ENCODE measurements around the gene GANAB. TPM values are rescaled to one million over a fixed set of nuclear protein-coding genes. Genes with fewer than 3 reads are reported as not detected.
"Not testable (repeated sequence)": the region's sequence is repeated elsewhere in the genome, so short reads cannot be mapped to it uniquely, and the experiment has no call there.

Gene GANAB
- polyA plus RNA-seq, result 100 to 1,000 TPM in 2 of 4 donors, 10 to 100 TPM in 2; 38.6 to 310 (median 103) TPM
- long read RNA-seq, donor 1, transcript GANAB-202 (24 exons, 3,608 nt), result major isoform, 25 of 149 reads
- long read RNA-seq, donor 1, transcript GANAB-208 (4 exons, 608 nt), result minor isoform, 12 of 149 reads
- long read RNA-seq, donor 1, partial matches to known transcripts, result 109 of 149 reads
- long read RNA-seq, donor 1, other reads (novel, unspliced or antisense), result 0 of 149 reads
- long read RNA-seq, donor 2, partial matches to known transcripts, result 0 of 3 reads
- long read RNA-seq, donor 2, other reads (novel, unspliced or antisense), result 0 of 3 reads
- long read RNA-seq, donor 3, transcript GANAB-208 (4 exons, 608 nt), result major isoform, 5 of 50 reads
- long read RNA-seq, donor 3, partial matches to known transcripts, result 34 of 50 reads
- long read RNA-seq, donor 3, other reads (novel, unspliced or antisense), result 7 of 50 reads
- long read RNA-seq, donor 4, result 0 reads
- long read RNA-seq, donor 5, partial matches to known transcripts, result 5 of 6 reads
- long read RNA-seq, donor 5, other reads (novel, unspliced or antisense), result 0 of 6 reads
- long read RNA-seq, donor 6, transcript GANAB-208 (4 exons, 608 nt), result minor isoform, 6 of 43 reads
- long read RNA-seq, donor 6, transcript GANAB-202 (24 exons, 3,608 nt), result major isoform, 13 of 43 reads
- long read RNA-seq, donor 6, partial matches to known transcripts, result 24 of 43 reads
- long read RNA-seq, donor 6, other reads (novel, unspliced or antisense), result 0 of 43 reads
- long read RNA-seq, donor 7, result 0 reads
- long read RNA-seq, donor 8, partial matches to known transcripts, result 0 of 3 reads
- long read RNA-seq, donor 8, other reads (novel, unspliced or antisense), result 0 of 3 reads
- long read RNA-seq, donor 9, result 0 reads
- long read RNA-seq, donor 10, transcript GANAB-202 (24 exons, 3,608 nt), result major isoform, 10 of 52 reads
- long read RNA-seq, donor 10, partial matches to known transcripts, result 37 of 52 reads
- long read RNA-seq, donor 10, other reads (novel, unspliced or antisense), result 0 of 52 reads

GRCh38 chr11:62645946-62646824 lies at the start of gene GANAB:
TSS of gene GANAB (minus strand) at chr11:62646613. CDS start at chr11:62646599, 14 bp downstream.
- Histone ChIP-seq H3K9me3 (ENCODE audit: control insufficient read depth in 2 of 2, insufficient read depth in 1 of 2, low read depth in 1 of 2, low read length in 1 of 2) (no peaks in the 10 kb centered on the region), H3K4me3 (ENCODE audit: low read depth in 1 of 3, low read length in 3 of 3) (peak within 1 kb of the TSS; percentile 65 to 99 (median 97)), H3K4me1 (ENCODE audit: control insufficient read depth in 3 of 3, insufficient read depth in 2 of 3, low read depth in 1 of 3, low read length in 2 of 3) (peaks cover 5 to 17% (median 6%) of the 10 kb centered on the region in 3 donors), H3K36me3 (ENCODE audit: control insufficient read depth in 3 of 3, insufficient read depth in 2 of 3, low read depth in 1 of 3, low read length in 3 of 3) (peaks cover 0 to 54% (median 3%) of the 10 kb centered on the region in 3 donors), H3K27ac (ENCODE audit: low read depth in 1 of 3, low read length in 2 of 3) (peak within 1 kb of the TSS; percentile 66 to 97 (median 88)), H3K27me3 (ENCODE audit: control insufficient read depth in 3 of 3, insufficient read depth in 3 of 3, low read length in 3 of 3) (no peaks in the 10 kb centered on the region)
- WGBS, 3 donors, result 0 to 1% (median 0%) methylated on average over 68 to 73 of the region's 73 CpGs
- DNase-seq (peak; percentile 99), FAIRE-seq (no peak)

GRCh38 chr11:62694455-62695167 lies 48.2 kb upstream of the GANAB start:
- FAIRE-seq, result no peak
- peaks cover 0 to 3% (median 0%) of the 10 kb centered on the region in 3 donors for H3K4me1 ChIP-seq (ENCODE audit: control insufficient read depth in 3 of 3, insufficient read depth in 2 of 3, low read depth in 1 of 3, low read length in 2 of 3)
- peaks cover 0 to 58% (median 15%) of the 10 kb centered on the region in 3 donors for H3K36me3 ChIP-seq (ENCODE audit: control insufficient read depth in 3 of 3, insufficient read depth in 2 of 3, low read depth in 1 of 3, low read length in 3 of 3)
- H3K9me3 ChIP-seq (ENCODE audit: control insufficient read depth in 2 of 2, insufficient read depth in 1 of 2, low read depth in 1 of 2, low read length in 1 of 2), result no peaks in the 10 kb centered on the region
- no peak overlapping the region for H3K4me3 ChIP-seq (ENCODE audit: low read depth in 1 of 3, low read length in 3 of 3)
- peak; percentile 83 to 84 for DNase-seq
- H3K27ac ChIP-seq (ENCODE audit: low read depth in 1 of 3, low read length in 2 of 3), result no peak overlapping the region
- WGBS, 3 donors, result 53 to 61% (median 55%) methylated on average over 14 of the region's 14 CpGs
- no peaks in the 10 kb centered on the region for H3K27me3 ChIP-seq (ENCODE audit: control insufficient read depth in 3 of 3, insufficient read depth in 3 of 3, low read length in 3 of 3)

DNA sequence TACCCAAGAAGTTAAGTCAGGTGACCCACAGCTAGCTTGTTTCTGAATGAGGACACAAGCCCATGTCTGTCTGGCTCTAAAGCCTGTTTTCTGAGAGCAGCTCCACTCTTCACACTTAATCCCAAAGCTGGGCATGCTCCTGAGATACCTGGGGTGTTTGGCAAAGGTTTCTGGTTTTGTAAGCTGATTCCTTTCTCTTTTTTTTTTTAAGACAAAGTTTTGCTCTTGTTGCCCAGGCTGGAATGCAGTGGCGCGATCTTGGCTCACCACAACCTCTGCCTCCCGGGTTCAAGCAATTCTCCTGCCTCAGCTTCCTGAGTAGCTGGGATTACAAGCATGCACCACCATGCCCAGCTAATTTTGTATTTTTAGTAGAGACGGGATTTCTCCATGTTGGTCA lies 47.2 kb upstream of the GANAB start:
- H3K36me3 ChIP-seq (ENCODE audit: control insufficient read depth in 3 of 3, insufficient read depth in 2 of 3, low read depth in 1 of 3, low read length in 3 of 3), result peaks cover 0 to 61% (median 15%) of the 10 kb centered on the region in 3 donors
- not testable (repeated sequence) for H3K9me3 ChIP-seq (ENCODE audit: control insufficient read depth in 2 of 2, insufficient read depth in 1 of 2, low read depth in 1 of 2, low read length in 1 of 2); H3K4me3 ChIP-seq (ENCODE audit: low read depth in 1 of 3, low read length in 3 of 3); DNase-seq; H3K27ac ChIP-seq (ENCODE audit: low read depth in 1 of 3, low read length in 2 of 3); H3K27me3 ChIP-seq (ENCODE audit: control insufficient read depth in 3 of 3, insufficient read depth in 3 of 3, low read length in 3 of 3); H3K4me1 ChIP-seq (ENCODE audit: control insufficient read depth in 3 of 3, insufficient read depth in 2 of 3, low read depth in 1 of 3, low read length in 2 of 3); FAIRE-seq
- WGBS, 3 donors, result 74 to 94% (median 83%) methylated on average over 3 to 4 of the region's 4 CpGs

DNA sequence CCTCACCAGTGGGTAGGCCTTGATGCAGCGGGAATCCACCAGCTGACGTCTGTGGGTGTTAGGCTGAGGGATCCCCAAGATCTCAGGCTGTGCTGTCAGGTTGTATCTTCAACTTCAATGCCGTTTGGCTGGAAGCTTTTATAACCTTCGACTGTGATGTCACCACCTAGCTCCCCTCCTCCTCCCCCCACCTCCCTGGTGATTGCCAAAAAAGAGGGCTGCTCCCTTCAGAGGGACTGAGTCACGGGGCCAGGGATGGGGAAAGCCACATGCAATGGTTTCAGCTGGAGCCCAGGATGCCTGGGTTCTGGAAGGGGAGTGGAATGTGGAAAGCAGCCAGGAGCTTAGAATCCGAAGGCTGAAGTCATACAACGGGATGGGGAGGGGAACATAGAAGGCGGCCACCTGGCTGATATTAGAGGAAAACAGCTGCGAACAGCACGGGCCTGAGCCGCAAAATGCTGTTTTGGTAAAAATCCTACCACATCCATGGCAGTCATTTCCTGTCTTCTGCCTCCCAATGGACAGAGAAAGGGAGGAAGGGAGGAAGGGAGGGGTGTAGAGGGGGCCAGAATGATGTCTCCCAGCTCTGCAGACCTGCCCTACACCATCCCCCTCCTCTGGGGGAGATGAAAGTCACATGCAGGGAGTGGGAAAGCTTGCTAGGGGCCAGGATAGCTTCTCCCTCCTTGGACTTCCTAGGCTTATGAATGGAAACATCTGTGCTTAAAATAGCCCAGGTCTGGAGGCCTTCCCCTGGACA lies 43.2 kb upstream of the GANAB start, which contains the start of gene LRRN4CL:
TSS of gene LRRN4CL (minus strand) at position 110 of the 763 bp plus-strand sequence. CDS start 1,022 bp downstream, outside the sequence.
- Histone ChIP-seq H3K4me3 (ENCODE audit: low read depth in 1 of 3, low read length in 3 of 3) (peak within 1 kb of the TSS in 1 of 3 donors; percentile 33), H3K27ac (ENCODE audit: low read depth in 1 of 3, low read length in 2 of 3) (peak within 1 kb of the TSS in 2 of 3 donors; percentile 67 to 76), H3K4me1 (ENCODE audit: control insufficient read depth in 3 of 3, insufficient read depth in 2 of 3, low read depth in 1 of 3, low read length in 2 of 3) (peaks cover 0 to 14% (median 4%) of the 10 kb centered on the region in 3 donors), H3K36me3 (ENCODE audit: control insufficient read depth in 3 of 3, insufficient read depth in 2 of 3, low read depth in 1 of 3, low read length in 3 of 3) (peaks cover 0 to 54% (median 15%) of the 10 kb centered on the region in 3 donors), H3K27me3 (ENCODE audit: control insufficient read depth in 3 of 3, insufficient read depth in 3 of 3, low read length in 3 of 3) (peaks cover 0 to 22% (median 0%) of the 10 kb centered on the region in 3 donors), H3K9me3 (ENCODE audit: control insufficient read depth in 2 of 2, insufficient read depth in 1 of 2, low read depth in 1 of 2, low read length in 1 of 2) (no peaks in the 10 kb centered on the region)
- no peak for FAIRE-seq
- peak in 1 of 2 donors; percentile 36 for DNase-seq
- WGBS, 3 donors, result 45 to 52% (median 47%) methylated on average over 11 of the region's 11 CpGs

- Histone ChIP-seq H3K27ac (ENCODE audit: low read depth in 1 of 3, low read length in 2 of 3) (peak overlapping the region in 2 of 3 donors; percentile 0 to 67), H3K36me3 (ENCODE audit: control insufficient read depth in 3 of 3, insufficient read depth in 2 of 3, low read depth in 1 of 3, low read length in 3 of 3) (peaks cover 0 to 43% (median 15%) of the 10 kb centered on the region in 3 donors), H3K27me3 (ENCODE audit: control insufficient read depth in 3 of 3, insufficient read depth in 3 of 3, low read length in 3 of 3) (peaks cover 0 to 22% (median 0%) of the 10 kb centered on the region in 3 donors), H3K4me3 (ENCODE audit: low read depth in 1 of 3, low read length in 3 of 3) (peak overlapping the region in 1 of 3 donors; percentile 33), H3K4me1 (ENCODE audit: control insufficient read depth in 3 of 3, insufficient read depth in 2 of 3, low read depth in 1 of 3, low read length in 2 of 3) (peaks cover 0 to 14% (median 4%) of the 10 kb centered on the region in 3 donors), H3K9me3 (ENCODE audit: control insufficient read depth in 2 of 2, insufficient read depth in 1 of 2, low read depth in 1 of 2, low read length in 1 of 2) (no peaks in the 10 kb centered on the region)
- FAIRE-seq, result no peak
- 44 to 50% (median 47%) methylated on average over 1 of the region's 1 CpG for WGBS, 3 donors
- DNase-seq, result no peak
These were observed 42.1 kb upstream of the GANAB start for GRCh38 chr11:62688491-62688890.

- FAIRE-seq (no peak), DNase-seq (peak in 1 of 2 donors; percentile 43)
- WGBS, 3 donors, result 23 to 37% (median 33%) methylated on average over 61 to 74 of the region's 74 CpGs
- Histone ChIP-seq H3K27me3 (ENCODE audit: control insufficient read depth in 3 of 3, insufficient read depth in 3 of 3, low read length in 3 of 3) (peaks cover 0 to 22% (median 0%) of the 10 kb centered on the region in 3 donors), H3K9me3 (ENCODE audit: control insufficient read depth in 2 of 2, insufficient read depth in 1 of 2, low read depth in 1 of 2, low read length in 1 of 2) (no peaks in the 10 kb centered on the region), H3K27ac (ENCODE audit: low read depth in 1 of 3, low read length in 2 of 3) (peak overlapping the region in 1 of 3 donors; percentile 17), H3K4me3 (ENCODE audit: low read depth in 1 of 3, low read length in 3 of 3) (peak overlapping the region in 2 of 3 donors; percentile 33 to 35), H3K36me3 (ENCODE audit: control insufficient read depth in 3 of 3, insufficient read depth in 2 of 3, low read depth in 1 of 3, low read length in 3 of 3) (peaks cover 0 to 37% (median 15%) of the 10 kb centered on the region in 3 donors), H3K4me1 (ENCODE audit: control insufficient read depth in 3 of 3, insufficient read depth in 2 of 3, low read depth in 1 of 3, low read length in 2 of 3) (peaks cover 0 to 14% (median 4%) of the 10 kb centered on the region in 3 donors)
These were observed 41.3 kb upstream of the GANAB start for GRCh38 chr11:62687508-62688396.
